Measurements from ENCODE around the gene RUBCNL. TPM values are rescaled to one million over a fixed set of nuclear protein-coding genes. Genes with fewer than 3 reads are reported as not detected.
"Not testable (repeated sequence)": the region's sequence is repeated elsewhere in the genome, so short reads cannot be mapped to it uniquely, and the experiment has no call there.

RUBCNL gene
- polyA plus RNA-seq (2011; rRNA removed) (0.22 and 0.36 TPM in 2 replicates), polyA minus RNA-seq (2011; rRNA and poly(A)+ RNA removed) (0.19 and 0.21 TPM in 2 replicates)

- DNase-seq (ENCODE audit: low read depth) = no peak
- Histone ChIP-seq H3K27me3 (ENCODE audit: control insufficient read depth, insufficient read depth, low read length) (peaks cover 25% of the 10 kb centered on the region), H3K36me3 (ENCODE audit: control insufficient read depth, insufficient read depth, low read length) (no peaks in the 10 kb centered on the region), H3K4me3 (ENCODE audit: low read depth, low read length) (peak within 1 kb of the TSS; percentile 37)
- POLR2A ChIA-PET = interaction anchor here (0.6 kb wide), 1 partner anchor 114 kb away, joined by 3 read pairs; no protein-coding TSS in a partner anchor
- no peak for TF ChIP-seq CTCF (IDR thresholded peaks at IDR 0.05; ENCODE audit: insufficient read depth, low read depth, low read length)
- CTCF ChIA-PET = interaction anchor here (0.6 to 1.0 kb wide), 2 partner anchors 71 to 98 kb away, joined by 3 to 4 read pairs; no protein-coding TSS in a partner anchor
Observed at GRCh38 chr13:46387064-46387851, at the start of gene RUBCNL. TSS of gene RUBCNL (minus strand) at chr13:46387252. CDS start at chr13:46372475, 14,777 bp downstream.

- H3K4me3 ChIP-seq (ENCODE audit: low read depth, low read length); H3K27me3 ChIP-seq (ENCODE audit: control insufficient read depth, insufficient read depth, low read length); DNase-seq (ENCODE audit: low read depth); H3K36me3 ChIP-seq (ENCODE audit: control insufficient read depth, insufficient read depth, low read length); POLR2A ChIA-PET: not testable (repeated sequence)
- CTCF ChIA-PET = interaction anchor here (0.6 kb wide), 1 partner anchor 1097 kb away, joined by 3 read pairs; no protein-coding TSS in a partner anchor
Observed at GRCh38 chr13:46429558-46429957, 42.5 kb upstream of the RUBCNL start.

- no peak for DNase-seq (ENCODE audit: low read depth)
- no peaks in the 10 kb centered on the region for H3K36me3 ChIP-seq (ENCODE audit: control insufficient read depth, insufficient read depth, low read length)
- H3K4me3 ChIP-seq (ENCODE audit: low read depth, low read length) = no peak overlapping the region
- TF ChIP-seq CTCF (IDR thresholded peaks at IDR 0.05; ENCODE audit: insufficient read depth, low read depth, low read length) = no peak
- POLR2A ChIA-PET = no interaction called here
- CTCF ChIA-PET = no interaction called here
- no peaks in the 10 kb centered on the region for H3K27me3 ChIP-seq (ENCODE audit: control insufficient read depth, insufficient read depth, low read length)
Observed at GRCh38 chr13:46405457-46405856, 18.4 kb upstream of the RUBCNL start.

- CTCF ChIA-PET = no interaction called here
- H3K27me3 ChIP-seq (ENCODE audit: control insufficient read depth, insufficient read depth, low read length) = no peaks in the 10 kb centered on the region; the same call in 1 of the 2 replicates
- no peak overlapping the region for H3K4me3 ChIP-seq (ENCODE audit: low read depth, low read length)
- no peak for DNase-seq (ENCODE audit: low read depth)
- no peaks in the 10 kb centered on the region for H3K36me3 ChIP-seq (ENCODE audit: control insufficient read depth, insufficient read depth, low read length)
- TF ChIP-seq CTCF (IDR thresholded peaks at IDR 0.05; ENCODE audit: insufficient read depth, low read depth, low read length) = no peak
- POLR2A ChIA-PET = no interaction called here
Observed at GRCh38 chr13:46404733-46405100, 17.7 kb upstream of the RUBCNL start.

- H3K4me3 ChIP-seq (ENCODE audit: low read depth, low read length) = no peak overlapping the region
- no peak for TF ChIP-seq CTCF (IDR thresholded peaks at IDR 0.05; ENCODE audit: insufficient read depth, low read depth, low read length)
- H3K27me3 ChIP-seq (ENCODE audit: control insufficient read depth, insufficient read depth, low read length) = no peaks in the 10 kb centered on the region; the same call in 1 of the 2 replicates
- POLR2A ChIA-PET = no interaction called here
- CTCF ChIA-PET = no interaction called here
- no peaks in the 10 kb centered on the region for H3K36me3 ChIP-seq (ENCODE audit: control insufficient read depth, insufficient read depth, low read length)
- no peak for DNase-seq (ENCODE audit: low read depth)
Observed at GRCh38 chr13:46403851-46404732, 17.0 kb upstream of the RUBCNL start.

All from BJ (cell line).